Thyroid gland (tissue), 4 donors: ENCODE results near the gene TMEM50B.

ENCODE experiments used
- POLR2A ChIP-seq, 2 donors: fragments of 450-650 bp; IDR thresholded peaks; one replicate each; pipeline ENCODE4 v1.6.1; 2017; ENCODE audit warnings: antibody characterized with exemption in 2 of 2, mild to moderate bottlenecking in 2 of 2, moderate library complexity in 1 of 2
- TF ChIP-seq, protein P1 (sequence below), 6 experiments: fragments of 200-600 bp in 3 of 6; fragments of 450-650 bp in 3 of 6; sonication (generic) in 3 of 6; IDR thresholded peaks; one replicate each; pipeline ENCODE4 v1.5.1; 2016 to 2019; ENCODE audit warnings: antibody characterized with exemption in 6 of 6, mild to moderate bottlenecking in 2 of 6, inconsistent platforms in 1 of 6, moderate library complexity in 1 of 6

DNA sequence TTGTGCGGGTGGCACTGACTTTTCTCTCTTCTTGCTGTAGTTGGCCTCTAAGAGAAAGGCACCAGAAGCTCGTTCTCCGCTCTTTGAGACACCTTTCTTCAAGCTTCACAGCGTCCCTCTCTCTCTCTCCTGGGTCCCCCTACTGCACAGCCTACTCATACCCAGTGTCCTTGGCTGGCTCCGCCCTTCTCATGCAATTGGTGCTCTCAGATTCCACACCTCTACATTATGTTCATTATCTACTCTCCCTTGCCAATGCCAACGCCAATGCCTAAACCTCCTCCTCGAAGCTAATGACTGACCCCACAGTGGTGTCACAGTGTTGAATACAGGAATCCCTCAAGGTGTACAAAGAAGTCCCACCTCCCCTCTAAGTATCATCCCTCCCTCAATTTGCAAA is 16.6 kb upstream of the TMEM50B start:
- TF ChIP-seq, protein P1, sequence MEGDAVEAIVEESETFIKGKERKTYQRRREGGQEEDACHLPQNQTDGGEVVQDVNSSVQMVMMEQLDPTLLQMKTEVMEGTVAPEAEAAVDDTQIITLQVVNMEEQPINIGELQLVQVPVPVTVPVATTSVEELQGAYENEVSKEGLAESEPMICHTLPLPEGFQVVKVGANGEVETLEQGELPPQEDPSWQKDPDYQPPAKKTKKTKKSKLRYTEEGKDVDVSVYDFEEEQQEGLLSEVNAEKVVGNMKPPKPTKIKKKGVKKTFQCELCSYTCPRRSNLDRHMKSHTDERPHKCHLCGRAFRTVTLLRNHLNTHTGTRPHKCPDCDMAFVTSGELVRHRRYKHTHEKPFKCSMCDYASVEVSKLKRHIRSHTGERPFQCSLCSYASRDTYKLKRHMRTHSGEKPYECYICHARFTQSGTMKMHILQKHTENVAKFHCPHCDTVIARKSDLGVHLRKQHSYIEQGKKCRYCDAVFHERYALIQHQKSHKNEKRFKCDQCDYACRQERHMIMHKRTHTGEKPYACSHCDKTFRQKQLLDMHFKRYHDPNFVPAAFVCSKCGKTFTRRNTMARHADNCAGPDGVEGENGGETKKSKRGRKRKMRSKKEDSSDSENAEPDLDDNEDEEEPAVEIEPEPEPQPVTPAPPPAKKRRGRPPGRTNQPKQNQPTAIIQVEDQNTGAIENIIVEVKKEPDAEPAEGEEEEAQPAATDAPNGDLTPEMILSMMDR (IDR thresholded peaks at IDR 0.05) = no peak
- TF ChIP-seq POLR2A (IDR thresholded peaks at IDR 0.05) = no peak
